ENCODE data around the gene LRRTM2. TPM values are rescaled to one million over a fixed set of nuclear protein-coding genes. Genes with fewer than 3 reads are reported as not detected.

LRRTM2 gene
- total RNA-seq, 4 donors from 2014 or later = 0.06 to 0.42 (median 0.12) TPM

DNA sequence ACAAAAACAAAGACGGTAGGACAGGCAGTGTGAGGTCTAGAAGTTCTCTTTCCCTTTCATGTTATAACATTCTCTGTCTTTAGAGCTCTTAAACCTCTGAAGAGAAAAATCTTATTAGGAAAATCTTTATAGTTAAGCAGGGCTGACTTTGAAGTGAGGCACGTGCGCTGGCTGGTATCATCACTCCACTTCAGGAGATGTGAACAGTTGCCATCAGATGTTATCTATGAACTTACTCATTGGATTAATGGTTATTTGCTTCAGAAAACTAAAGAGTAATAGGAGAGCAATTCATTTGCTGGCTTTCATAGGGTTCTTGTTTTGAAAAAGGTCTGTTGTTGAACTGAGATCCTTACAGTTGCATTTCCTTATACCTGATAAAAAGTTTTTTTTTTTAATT, 25.7 kb downstream of the LRRTM2 start:
- Histone ChIP-seq H3K27ac (replicated peaks in 1 of 4) (no peak overlapping the region), H3K4me3 (no peak overlapping the region), H3K27me3 (no peaks in the 10 kb centered on the region), H3K36me3 (no peaks in the 10 kb centered on the region), H3K4me1 (peaks cover 44 to 81% (median 64%) of the 10 kb centered on the region in 4 donors), H3K9me3 (no peaks in the 10 kb centered on the region)
- WGBS = 33% methylated on average over 3 of the region's 3 CpGs
- intact Hi-C loops (cut with DNase I) = no loop called here
- no peak for DNase-seq (ENCODE audit: extremely low spot score)
- TF ChIP-seq POLR2AphosphoS5 (IDR thresholded peaks at IDR 0.05) (no peak), EP300 (IDR thresholded peaks at IDR 0.05) (no peak), POLR2A (IDR thresholded peaks at IDR 0.05; ENCODE audit: low read depth) (no peak)
- TF ChIP-seq, protein P1, sequence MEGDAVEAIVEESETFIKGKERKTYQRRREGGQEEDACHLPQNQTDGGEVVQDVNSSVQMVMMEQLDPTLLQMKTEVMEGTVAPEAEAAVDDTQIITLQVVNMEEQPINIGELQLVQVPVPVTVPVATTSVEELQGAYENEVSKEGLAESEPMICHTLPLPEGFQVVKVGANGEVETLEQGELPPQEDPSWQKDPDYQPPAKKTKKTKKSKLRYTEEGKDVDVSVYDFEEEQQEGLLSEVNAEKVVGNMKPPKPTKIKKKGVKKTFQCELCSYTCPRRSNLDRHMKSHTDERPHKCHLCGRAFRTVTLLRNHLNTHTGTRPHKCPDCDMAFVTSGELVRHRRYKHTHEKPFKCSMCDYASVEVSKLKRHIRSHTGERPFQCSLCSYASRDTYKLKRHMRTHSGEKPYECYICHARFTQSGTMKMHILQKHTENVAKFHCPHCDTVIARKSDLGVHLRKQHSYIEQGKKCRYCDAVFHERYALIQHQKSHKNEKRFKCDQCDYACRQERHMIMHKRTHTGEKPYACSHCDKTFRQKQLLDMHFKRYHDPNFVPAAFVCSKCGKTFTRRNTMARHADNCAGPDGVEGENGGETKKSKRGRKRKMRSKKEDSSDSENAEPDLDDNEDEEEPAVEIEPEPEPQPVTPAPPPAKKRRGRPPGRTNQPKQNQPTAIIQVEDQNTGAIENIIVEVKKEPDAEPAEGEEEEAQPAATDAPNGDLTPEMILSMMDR (IDR thresholded peaks at IDR 0.05) = no peak

DNA sequence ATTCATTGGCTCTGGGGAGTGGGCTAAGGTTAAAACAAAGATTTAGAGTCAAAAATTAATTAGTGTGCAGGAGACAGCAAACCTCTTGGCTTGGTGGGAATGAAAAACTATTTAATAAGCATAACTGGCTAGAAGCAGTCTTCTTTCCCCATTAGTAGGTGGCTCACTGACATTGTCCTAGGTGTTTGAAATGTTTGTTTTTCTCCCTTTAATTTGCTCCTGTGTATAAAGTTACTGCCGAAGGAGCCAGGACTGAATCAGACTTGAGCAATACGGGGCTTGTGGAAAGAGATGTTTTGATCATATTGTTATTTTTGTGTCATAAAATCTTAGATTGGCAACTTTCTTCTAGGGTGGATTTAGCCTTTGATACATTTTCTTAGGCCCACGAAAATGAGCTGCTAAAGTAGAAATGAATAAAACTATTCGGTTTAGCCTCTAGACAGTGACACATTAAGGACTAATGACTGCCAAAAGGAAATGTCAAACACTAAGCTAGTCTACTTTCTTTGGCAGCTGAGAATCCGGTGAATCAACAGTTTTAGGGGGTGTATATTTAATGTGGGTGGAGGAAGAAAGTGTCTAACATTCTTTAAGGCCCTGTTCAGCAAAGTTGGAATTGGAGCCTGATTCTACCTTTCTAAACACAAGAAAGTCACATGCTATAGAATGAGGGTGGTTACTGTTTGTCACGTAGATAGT, 30.2 kb downstream of the LRRTM2 start:
- WGBS = 20% methylated on average over 6 of the region's 6 CpGs
- no peak for DNase-seq (ENCODE audit: extremely low spot score)
- H3K36me3 ChIP-seq = peaks cover 0 to 3% (median 0%) of the 10 kb centered on the region in 4 donors
- intact Hi-C loops (cut with DNase I) = no loop called here
- peaks cover 62 to 93% (median 77%) of the 10 kb centered on the region in 4 donors for H3K4me1 ChIP-seq
- peak overlapping the region; percentile 24 to 58 (median 40) for H3K27ac ChIP-seq (replicated peaks in 1 of 4)
- TF ChIP-seq, protein P1 (IDR thresholded peaks at IDR 0.05) = no peak
- TF ChIP-seq POLR2A (IDR thresholded peaks at IDR 0.05; ENCODE audit: low read depth) (no peak), EP300 (IDR thresholded peaks at IDR 0.05) (no peak), POLR2AphosphoS5 (IDR thresholded peaks at IDR 0.05) (no peak)
- no peak overlapping the region for H3K4me3 ChIP-seq
- H3K27me3 ChIP-seq = no peaks in the 10 kb centered on the region
- H3K9me3 ChIP-seq = no peaks in the 10 kb centered on the region

DNA sequence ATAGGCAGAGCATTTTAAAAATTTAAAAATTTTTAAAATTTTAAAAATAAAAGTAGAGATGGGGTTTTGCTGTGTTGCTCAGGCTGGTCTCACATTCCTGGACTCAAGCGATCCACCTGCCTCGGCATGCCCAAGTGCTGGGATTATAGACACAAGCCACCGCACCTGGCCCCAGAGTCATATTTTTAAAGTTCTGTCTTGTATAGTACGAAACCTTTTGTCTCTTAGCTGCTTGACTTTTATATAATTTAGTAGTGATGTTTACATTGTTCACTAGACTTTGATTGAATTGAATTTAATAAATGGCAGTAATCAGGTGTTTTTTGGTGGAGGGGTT, 31.0 kb downstream of the LRRTM2 start:
- H3K9me3 ChIP-seq = no peaks in the 10 kb centered on the region
- 78% methylated on average over 4 of the region's 4 CpGs for WGBS
- H3K27me3 ChIP-seq = no peaks in the 10 kb centered on the region
- H3K4me3 ChIP-seq = no peak overlapping the region
- peaks cover 0 to 3% (median 0%) of the 10 kb centered on the region in 4 donors for H3K36me3 ChIP-seq
- H3K4me1 ChIP-seq = peaks cover 61 to 93% (median 75%) of the 10 kb centered on the region in 4 donors
- intact Hi-C loops (cut with DNase I) = no loop called here
- H3K27ac ChIP-seq (replicated peaks in 1 of 4) = peak overlapping the region; percentile 24 to 58 (median 40)
- TF ChIP-seq POLR2AphosphoS5 (IDR thresholded peaks at IDR 0.05) (no peak), POLR2A (IDR thresholded peaks at IDR 0.05; ENCODE audit: low read depth) (no peak), EP300 (IDR thresholded peaks at IDR 0.05) (no peak)
- TF ChIP-seq, protein P1 (IDR thresholded peaks at IDR 0.05) = no peak
- DNase-seq (ENCODE audit: extremely low spot score) = no peak

DNA sequence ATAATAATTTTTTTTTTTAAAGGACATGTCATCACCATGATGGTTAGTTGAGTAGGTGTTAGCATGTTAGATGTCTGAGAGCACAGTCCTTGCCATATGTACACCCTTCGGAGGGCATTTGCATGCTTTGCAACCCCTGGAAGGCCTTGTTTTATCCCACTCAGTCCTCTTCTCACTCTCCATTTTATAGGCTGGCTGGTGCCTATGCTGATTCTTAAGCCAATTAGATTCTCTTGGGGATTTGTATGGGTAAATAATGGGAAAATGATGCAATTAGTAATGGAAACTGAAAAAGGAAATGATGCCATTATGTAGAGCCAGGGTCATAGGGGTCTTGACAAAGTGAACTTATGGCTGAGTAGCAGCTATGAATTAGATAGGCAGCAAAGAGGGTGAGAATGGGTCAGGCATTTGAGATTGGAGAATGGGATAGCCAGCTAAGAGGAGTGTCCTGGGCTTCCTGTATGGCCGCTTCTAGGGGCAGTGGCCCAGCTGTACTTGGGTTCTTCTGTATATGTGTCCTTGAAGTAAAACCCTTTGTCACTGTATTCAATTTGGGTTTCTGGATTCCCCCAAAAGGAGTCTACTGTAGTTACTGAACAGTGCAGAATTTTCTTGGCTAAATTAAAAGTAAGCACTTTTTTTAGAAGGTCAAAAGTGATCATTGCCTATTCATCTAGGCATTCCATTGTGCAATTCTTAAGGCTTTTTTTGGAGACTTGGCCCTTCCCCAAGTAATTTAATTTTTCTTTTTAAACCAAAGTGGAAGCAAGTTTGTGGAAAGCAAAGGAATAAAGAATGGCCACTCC, 31.6 kb downstream of the LRRTM2 start:
- Histone ChIP-seq H3K4me3 (no peak overlapping the region), H3K27me3 (no peaks in the 10 kb centered on the region), H3K36me3 (peaks cover 0 to 3% (median 0%) of the 10 kb centered on the region in 4 donors), H3K27ac (replicated peaks in 1 of 4) (peak overlapping the region; percentile 1 to 45 (median 29)), H3K9me3 (no peaks in the 10 kb centered on the region), H3K4me1 (peaks cover 57 to 89% (median 70%) of the 10 kb centered on the region in 4 donors)
- 100% methylated on average over 2 of the region's 2 CpGs for WGBS
- intact Hi-C loops (cut with DNase I) = no loop called here
- DNase-seq (ENCODE audit: extremely low spot score) = no peak
- TF ChIP-seq, protein P1 (IDR thresholded peaks at IDR 0.05) = no peak
- TF ChIP-seq EP300 (IDR thresholded peaks at IDR 0.05) (no peak), POLR2A (IDR thresholded peaks at IDR 0.05; ENCODE audit: low read depth) (no peak)

Measured in esophagus muscularis mucosa (tissue), 4 donors.